ENCODE results near the gene APOA1.
"Not testable (repeated sequence)": the region's sequence is repeated elsewhere in the genome, so short reads cannot be mapped to it uniquely, and the experiment has no call there.

APOA1 gene

DNA sequence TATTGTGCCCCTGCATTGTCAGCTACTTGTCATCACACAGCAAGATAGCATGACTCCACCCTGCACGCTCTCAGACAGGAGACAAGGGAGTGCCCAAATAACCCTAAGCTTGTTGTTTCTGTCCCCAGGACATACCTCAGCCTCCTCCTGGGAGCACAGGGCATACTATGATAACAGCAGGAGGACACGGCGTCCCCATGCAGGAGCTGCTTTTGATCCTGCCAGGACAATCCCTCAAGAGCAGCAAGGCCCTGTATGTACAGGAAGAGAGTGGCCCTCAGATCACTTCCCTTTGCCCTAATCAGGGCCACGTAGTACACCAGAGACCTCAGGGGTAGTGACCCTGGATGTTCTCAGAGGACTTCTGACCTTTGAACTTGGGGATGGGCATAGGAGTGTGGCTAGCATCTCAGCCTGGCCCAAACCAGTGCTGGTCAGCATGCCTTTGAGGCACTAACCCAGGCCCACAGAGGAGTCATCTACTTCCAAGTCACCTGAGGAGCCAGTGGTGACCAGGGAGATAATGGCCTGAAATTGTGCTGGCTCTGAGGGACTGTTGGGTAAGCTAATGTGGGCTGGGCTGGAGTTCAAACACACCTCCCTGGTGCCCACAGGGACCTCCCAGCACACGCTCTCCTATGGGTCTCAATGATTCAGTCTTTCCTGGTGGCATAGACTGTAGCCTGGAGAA lies 23.5 kb downstream of the APOA1 start:
- DNase-seq (ENCODE audit: low read depth): no peak

DNA sequence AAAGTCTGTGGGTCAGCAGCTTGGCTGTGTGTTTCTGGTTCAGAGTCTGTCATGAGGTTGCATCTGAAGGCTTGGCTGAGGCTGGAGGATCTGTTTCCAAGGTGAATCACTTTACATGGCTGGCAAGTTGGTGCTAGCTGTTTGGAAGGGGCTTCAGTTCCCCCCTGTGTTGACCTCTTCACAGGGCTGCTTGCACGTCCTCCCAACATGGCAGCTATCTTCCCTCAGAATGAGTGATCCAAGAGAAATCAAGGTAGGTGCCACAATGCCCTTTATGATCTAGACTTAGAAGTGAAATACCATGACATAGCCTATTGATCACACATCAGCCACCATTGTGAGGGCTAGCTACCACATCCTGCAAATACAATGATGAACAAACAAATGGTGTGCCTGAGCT lies 24.3 kb downstream of the APOA1 start:
- DNase-seq (ENCODE audit: low read depth): no peak

DNA sequence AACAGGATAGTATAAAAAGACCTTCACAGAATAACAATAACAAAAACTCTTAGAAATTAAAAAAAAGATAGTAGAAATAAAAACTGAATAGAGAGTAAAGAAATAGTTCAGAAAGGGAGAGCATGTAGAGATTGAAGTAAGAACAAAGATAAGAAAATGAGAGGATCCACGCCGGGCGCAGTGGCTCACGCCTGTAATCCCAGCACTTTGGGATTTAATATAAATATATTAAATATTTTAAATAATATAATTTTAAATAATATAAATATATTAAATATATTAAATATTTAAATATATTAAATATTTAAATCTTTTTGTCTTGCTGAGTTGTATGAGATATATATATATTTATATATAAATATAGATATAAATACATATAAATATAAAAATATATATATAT lies 25.3 kb downstream of the APOA1 start:
- DNase-seq (ENCODE audit: low read depth): no peak

DNA sequence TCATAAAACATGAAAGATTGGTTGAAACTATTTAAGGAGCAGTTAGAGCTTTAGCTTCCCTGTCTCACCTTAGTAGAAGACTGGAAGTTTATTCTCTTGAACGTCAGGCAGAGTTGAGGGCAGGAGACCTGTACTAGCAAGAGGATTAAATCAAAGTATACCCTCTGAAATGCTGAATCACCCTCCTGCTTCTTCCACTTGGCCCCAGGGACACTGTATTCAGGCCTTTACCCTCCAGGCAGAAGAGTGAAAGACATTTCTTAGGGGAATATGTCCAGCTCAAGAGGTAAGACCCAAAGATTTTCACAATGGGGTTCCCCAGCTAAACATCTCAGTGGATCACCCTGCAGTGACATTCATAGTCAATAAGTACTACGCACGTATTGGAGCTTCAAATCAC lies 26.2 kb downstream of the APOA1 start:
- no peak for DNase-seq (ENCODE audit: low read depth)

DNA sequence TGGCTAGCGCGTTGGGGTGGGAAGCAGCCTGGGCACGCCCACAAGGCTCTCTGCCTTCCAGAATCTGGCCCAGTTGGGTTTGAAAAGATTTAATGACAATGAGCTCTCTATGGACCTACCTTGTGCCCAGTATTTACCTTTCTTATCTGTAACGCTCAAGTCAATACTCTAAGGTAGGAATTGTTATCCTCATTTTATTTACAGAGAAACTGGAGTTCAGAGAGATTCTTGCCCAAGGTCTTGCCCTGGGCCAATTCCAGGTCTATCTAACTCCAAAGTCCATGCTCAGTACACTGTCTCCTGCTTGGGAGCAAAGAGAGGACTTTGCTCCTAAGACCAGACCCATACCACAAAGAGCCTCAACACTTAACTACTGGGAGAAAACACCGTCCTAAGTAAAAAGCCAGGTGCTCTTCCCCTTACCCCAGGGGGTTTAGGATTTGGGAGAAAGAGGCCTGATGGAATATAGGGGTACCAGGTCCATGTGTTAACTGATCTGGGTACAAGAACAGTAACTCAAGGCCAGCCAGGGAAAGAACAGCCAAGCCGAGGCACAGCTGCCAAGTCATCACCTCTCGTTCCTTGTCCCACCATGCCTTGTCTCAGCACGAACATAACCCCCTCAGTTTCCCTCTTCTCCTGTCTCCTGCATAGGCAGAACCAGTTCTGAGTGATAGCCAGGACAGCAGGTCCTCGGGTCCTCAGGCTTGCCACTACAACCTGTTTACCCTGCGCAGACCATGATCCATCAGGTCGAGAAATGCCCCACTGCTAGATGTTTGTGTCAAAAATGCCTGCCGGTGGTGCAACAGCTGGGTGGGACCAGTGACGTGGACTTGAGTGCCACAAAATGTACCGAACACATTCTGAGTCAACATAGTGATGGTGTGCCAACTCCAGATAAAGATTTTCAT lies 28.9 kb downstream of the APOA1 start:
- no peak for DNase-seq (ENCODE audit: low read depth)

DNA sequence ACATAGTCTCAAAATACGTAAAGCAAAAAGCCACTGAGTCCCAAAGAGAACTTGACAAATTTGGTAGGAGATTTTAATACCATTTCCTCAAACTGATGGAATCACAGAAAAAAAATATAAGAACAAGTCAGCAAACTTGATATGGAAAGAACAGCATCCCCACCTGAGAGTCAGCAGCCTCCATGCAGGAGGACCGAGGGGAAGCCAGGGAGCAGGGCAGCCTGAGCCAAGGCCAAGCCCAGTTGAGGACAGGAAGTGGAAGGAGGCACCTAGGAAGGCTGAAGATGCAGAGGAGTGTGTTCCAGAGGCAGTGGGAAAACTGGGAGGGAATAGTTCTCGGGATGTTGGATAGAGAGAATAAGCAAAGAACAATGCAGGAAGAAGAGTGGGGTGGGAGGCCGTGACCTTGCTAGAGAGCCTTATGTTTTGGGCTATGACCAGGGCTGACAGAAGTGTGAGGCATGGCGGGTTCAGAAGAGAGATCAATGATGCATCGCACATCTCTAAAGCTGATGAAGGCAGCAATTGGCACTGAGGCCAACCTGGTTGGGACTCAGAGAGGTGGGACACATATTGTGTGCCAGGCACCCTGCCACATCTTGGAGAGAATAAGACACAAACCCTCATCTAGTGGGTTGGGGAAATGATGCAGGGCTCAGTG lies 29.7 kb downstream of the APOA1 start:
- no peak for DNase-seq (ENCODE audit: low read depth)

DNA sequence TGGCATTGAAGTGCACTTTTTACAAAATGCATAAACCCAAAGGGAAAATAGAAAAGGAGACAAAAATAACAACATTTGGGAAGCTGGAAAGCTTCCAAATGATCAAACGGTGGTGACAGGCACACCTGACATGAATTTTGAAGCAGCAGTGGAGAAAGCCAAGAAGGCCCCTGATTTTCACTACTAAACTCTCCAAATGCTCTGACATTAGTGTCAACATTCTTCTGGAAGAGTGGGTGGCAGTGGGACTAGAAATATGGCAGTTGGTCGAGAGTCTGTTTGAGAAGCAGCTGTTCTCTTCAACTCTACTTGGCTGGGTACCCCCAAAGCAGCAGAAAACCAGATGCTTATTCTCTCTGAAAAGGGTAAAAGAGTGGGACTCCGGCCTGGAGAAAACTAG lies 33.4 kb downstream of the APOA1 start:
- DNase-seq (ENCODE audit: low read depth): no peak

DNA sequence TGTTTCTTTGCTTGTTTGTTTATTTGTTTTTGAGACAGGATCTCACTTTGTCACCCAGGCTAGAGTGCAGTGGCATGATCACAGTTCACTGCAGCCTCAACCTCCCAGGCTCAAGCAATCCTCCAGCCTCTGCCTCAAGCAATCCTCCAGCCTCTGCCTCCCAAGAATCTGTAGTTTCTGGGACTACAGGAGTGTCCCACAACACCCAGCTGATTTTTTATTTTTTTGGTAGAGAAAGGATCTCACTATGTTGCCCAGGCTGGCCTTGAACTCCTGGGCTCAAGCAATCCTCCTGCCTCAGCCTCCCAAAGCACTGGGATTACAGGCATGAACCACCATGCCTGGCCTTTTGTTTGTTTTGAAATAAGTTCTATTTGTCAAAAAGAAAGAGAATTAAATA lies 35.8 kb downstream of the APOA1 start:
- DNase-seq (ENCODE audit: low read depth): not testable (repeated sequence)

DNA sequence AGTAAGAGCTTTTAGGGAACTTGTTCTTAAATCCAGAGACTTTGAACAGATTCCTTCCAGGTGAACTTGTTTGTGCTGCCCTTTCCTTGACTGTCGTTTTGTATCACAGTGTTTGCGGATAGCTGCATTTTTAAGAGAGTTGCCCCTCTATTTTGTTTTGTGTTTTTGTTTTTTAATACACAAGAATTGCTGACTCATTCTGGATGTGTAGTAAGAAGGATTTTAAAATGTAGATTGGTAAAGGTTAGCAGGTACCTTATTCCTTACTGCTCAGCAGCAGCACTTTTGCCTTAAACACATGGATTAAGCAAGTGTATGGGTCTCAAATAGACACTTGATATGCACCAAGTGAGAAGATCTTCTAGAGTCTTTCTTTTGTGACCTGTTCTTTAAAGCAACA lies 36.8 kb downstream of the APOA1 start:
- DNase-seq (ENCODE audit: low read depth): no peak

DNA sequence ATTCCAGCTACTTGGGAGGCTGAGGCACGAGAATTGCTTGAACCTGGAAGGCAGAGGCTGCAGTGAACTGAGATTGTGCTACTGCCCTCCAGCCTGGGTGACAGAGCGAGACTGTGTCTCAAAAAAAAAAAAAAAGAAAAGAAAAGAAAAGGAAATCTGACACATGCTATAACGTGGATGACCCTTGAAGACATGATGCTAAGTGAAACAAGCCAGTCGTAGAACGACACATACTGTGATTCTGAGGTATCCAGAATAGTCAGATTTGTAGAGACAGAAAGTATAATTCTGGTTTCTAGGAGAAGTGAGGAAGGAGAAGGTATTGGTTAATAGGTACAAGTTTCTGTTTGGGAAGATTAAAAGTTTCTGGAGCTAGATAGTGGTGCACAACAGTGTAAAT lies 39.1 kb downstream of the APOA1 start:
- DNase-seq (ENCODE audit: low read depth): no peak

DNA sequence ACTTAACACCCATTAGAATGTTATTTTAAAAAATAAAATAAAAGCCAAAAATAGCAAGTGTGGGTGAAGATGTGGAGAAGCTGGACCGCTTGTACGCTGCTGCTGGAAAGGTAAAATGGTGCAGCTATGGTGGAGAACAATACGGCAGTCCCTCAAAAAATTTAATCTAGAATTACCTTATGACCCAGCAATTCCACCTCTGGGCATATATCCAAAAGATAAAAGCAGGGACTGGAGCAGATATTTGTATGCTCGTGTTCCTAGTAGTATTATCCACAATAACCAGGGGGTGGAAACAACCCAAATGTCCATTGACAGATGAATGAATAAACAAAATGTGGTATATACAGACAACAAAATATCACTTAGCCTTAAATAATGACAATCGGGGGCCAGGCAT lies 39.6 kb downstream of the APOA1 start:
- DNase-seq (ENCODE audit: low read depth): no peak

DNA sequence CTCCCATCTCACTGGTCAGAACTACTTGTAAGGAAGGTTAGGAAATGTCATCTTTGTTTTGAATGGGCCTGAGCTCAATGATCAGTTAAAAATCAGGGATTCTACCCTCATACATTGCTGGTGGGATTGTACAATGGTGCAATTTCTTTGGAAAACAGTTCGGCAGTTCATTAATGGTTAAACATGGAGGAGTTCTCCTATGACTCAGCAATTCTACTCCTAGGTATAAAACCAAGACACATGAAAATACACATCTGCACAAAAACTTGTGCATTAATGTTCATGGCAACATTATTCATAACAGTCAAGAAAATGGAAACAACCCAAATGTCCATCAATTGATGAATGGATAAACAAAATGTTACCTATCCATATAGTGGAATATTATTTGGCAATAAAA lies 40.9 kb downstream of the APOA1 start:
- no peak for DNase-seq (ENCODE audit: low read depth)

DNA sequence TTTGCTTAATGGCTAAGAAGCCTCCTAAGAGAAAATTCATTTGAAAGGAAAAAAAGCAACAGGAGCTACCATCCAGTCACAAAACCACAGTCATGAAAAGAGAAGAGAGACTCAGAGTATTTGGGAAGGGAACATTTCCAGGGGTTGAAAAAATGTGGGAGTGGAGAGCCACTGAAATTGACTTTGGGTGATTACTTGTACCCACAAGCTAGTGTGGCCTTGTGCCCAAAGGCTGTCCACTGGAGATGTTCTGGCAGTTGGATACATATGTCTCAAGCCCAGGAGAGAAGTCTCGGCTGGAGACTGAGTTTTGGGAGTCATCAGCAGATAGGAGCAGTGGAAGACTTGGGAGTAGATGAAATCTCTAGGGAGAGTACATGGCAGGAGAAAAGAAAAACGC lies 42.6 kb downstream of the APOA1 start:
- DNase-seq (ENCODE audit: low read depth): no peak

DNA sequence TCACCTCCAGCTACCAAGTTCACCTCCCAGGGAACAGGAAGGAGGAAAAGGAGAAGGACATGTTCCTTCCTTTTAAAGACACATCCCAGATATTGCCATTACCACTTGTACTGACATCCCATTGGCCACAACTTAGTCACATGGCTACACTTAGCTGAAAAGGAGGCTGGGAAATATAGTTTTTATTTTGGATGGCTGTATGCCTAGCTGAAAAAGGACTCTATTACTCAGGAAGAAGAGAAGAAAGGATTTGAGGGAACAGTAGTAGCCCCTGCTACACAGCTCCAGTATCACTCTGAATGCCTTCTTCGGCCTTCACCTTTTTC lies 43.7 kb downstream of the APOA1 start:
- DNase-seq (ENCODE audit: low read depth): no peak

DNA sequence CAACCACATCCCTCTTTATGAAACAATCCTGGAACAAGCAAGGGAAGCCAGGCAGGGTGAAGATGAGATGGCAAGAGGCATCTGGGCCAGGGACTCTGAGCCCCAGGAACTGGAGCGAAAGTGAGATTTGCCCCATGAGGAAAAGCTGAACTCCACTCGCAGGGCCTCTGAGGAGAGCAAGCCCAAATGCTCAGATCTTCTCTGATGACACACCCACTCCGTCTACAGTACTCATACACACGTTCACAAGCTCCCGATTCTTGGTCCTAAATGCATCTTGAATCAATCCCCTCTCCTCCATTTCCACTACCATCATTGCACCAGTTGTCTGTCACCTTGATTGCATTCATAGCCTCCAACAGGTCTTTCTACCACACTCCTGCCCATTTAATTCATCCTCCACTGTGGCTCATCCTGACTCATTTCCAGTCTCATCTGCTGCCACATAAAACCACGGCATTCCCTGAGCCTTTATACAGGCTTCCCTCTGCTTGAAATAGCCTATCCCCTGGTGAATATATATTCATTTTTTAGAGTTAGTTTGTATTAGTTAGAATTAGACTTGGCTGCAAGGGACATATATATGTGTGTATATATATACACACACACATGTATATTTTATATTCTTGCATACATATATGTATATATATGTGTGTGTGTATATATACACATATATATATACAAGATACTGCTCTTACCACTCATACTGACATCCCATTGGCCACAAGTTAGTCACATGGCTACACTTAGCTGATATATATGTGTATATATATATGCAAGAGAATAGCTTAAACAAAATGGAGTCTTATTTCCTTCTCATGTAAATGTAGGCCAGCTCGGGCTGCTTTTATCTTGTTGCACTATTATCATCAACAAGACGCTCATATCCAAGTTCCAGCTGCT lies 44.3 kb downstream of the APOA1 start:
- DNase-seq (ENCODE audit: low read depth): no peak

DNA sequence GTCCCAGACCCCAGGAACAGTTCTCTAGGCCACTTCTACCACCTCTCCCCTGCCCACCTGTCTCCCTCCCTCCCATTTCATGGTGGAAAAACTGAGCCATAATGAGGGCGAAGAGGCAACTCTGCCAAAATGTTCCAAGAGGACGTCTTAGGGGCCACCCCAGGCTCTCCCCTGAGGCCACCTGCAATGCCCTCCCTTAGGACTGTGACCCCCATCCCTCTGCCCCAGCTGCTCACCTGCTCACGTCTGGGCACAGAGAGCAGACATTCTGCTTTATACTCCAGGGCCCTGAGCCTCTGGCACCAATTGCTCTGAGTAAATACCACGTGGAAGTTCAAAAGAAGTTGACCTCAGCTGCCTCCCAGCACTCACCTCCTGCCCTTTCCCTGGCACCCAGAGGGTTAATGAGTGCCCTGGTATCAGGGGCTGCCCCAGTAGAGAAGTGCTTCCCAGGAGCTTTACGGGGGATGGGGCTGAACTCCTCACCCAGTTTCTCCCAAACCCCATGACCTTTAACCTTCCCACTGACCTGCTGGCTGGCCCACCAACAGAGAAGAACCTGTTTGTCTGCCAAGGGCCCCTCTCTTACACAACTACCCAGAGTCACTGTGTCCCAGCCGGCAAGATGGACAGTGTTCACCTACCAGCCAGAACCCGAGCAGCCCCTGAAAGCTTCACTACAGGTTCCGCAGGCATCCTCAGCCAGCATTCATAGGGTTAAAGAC lies 45.1 kb downstream of the APOA1 start:
- DNase-seq (ENCODE audit: low read depth): no peak

DNA sequence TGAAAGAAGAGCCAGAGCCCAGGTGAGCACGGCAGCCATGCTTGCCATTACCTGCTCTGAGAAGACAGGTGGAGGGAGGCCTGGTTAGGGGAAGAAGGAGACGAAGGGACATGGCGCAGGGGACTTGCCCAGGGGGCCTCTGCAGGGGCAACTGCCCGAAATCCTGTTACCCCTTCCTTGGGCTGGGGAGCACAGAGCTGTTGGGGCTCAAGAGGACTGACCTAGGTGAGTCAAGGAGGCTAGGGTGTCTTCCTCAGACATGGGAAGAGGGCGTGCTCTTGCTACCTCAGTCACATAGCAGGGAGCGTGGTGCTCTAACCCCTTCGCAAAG lies 45.6 kb downstream of the APOA1 start, which contains the start of gene APOA5:
Gene APOA5, minus strand, starts transcription at position 67 of the 331 bp plus-strand sequence. Its CDS starts 19 bp downstream, at position 48.
- no peak for DNase-seq (ENCODE audit: low read depth)

DNA sequence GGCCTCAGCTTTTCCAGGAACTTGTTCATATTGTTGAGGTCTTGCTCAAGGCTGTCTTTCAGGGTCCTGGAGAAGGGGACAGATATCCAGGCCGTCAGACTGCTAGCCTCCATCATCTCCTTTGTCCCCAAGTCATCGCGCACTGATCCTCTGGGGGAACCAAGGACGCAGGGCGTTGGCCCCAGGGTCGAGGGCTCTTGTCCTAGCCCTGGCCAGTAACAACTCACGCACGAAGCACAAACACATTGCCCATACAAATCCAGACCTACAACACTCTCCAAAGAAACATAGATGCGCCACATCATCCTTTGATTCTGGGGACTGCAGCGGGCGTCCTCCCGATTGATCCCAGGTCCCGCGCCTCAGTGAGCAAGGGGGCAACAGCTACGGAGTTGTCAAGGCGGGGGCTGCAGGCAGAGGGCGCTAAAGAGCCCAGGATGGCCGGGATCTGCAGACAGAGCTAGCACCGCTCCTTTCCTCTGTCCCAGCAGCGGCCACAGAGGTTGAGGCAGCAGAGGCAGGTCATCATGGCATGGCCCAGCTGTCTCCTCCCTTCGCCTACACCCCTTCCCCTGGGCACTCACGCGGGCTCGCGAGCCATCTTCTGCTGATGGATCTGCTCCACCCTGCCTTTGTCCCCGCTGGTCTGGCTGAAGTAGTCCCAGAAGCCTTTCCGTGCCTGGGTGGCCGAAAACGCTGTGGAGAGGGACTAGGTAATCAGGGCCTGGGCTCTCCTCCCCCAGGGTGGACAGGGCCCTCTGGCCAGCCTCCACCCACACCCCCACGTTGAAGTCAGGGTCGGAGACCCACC lies 46.2 kb downstream of the APOA1 start:
- DNase-seq (ENCODE audit: low read depth): peak; percentile 56

DNA sequence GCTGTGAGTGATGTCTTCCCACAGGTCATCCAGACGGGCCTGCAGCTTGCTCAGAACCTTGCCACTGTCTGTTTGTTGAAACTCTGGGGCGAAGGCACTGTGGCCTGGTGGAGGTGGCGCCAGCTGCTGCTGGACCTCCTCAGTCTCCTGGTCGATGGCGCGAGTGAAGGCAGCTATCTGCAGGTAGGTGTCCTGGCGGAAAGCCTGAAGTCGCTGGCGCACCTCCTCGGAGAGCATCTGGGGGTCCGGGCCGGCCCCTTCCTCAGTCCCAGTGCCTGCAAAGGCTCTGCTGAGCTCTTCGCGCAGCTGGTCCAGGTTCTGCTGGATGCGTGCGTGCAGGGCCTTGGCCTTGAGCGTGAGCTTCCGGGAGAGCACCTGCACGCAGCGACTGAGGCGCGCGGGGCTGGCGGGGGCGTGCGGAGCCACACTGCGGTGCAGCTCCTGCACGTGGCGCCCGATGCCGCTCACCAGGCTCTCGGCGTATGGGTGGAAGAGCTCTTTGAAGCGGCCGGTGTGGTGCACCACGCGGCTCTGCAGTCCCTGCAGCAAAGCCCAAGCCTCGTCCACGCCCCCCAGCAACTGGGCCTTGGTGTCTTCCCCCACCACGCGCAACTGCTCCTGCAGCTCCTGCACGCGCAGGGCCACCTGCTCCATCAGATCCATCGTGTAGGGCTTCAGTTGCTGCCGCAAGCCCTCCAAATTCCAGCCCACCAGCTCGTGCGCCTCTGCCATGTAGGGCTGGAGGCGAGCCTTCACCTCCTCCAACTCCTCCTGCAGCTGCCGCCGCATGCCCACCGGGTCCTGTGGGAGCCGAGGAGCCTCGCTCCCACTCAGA lies 47.0 kb downstream of the APOA1 start:
- no peak for DNase-seq (ENCODE audit: low read depth)

DNA sequence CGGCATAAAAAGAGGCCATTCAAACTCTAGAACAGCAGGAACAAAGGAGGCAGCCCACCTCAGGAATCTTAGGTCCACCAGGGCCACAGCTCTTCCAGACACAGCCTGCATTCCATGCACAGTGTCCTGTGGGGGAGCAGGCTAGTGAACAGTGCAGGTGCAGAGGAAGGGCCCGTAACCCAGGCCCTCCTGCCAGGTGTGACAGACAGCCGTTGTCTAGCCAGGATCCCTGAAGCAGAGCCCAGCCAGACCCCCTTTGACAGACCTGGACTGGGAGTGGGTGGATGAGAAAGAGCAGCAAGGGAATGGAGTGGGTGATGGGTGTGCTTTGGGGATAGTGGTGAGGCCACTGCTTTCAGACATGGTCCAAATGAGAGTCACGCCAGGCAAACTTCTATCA lies 48.4 kb downstream of the APOA1 start:
- DNase-seq (ENCODE audit: low read depth): no peak

Data from stimulated activated CD8-positive, alpha-beta memory T cell treated with anti-CD3 and anti-CD28 coated beads, Interleukin-15, amount 100 ng/mL, for 24 hours (primary cell).